HG03575 (cell line): Measurements from ENCODE around the gene BCL2L12.
"Not testable (repeated sequence)": the region's sequence is repeated elsewhere in the genome, so short reads cannot be mapped to it uniquely, and the experiment has no call there.

ENCODE experiments used
- ATAC-seq: cut with Tn5 transposase; IDR thresholded peaks from one replicate; pipeline ENCODE4 v1.9.1; 2021; ENCODE audit not compliant: unreplicated experiment, insufficient number of reproducible peaks, low FRiP score; ENCODE audit errors: extremely low read depth

The BCL2L12 gene

GRCh38 chr19:49692147-49692506 lies 26.4 kb downstream of the BCL2L12 start:
- no peak for ATAC-seq

- ATAC-seq: no peak
Observed at GRCh38 chr19:49696115-49696514, 30.4 kb downstream of the BCL2L12 start.

- no peak for ATAC-seq
Observed at GRCh38 chr19:49696865-49697264, 31.1 kb downstream of the BCL2L12 start.

- ATAC-seq: no peak
Observed at GRCh38 chr19:49699364-49699763, 33.6 kb downstream of the BCL2L12 start.

- ATAC-seq: no peak
Observed at GRCh38 chr19:49700563-49700962, 34.8 kb downstream of the BCL2L12 start.

- ATAC-seq: no peak
Observed at GRCh38 chr19:49701271-49701786, 35.6 kb downstream of the BCL2L12 start.

- ATAC-seq: no peak
Observed at GRCh38 chr19:49704888-49705642, 39.3 kb downstream of the BCL2L12 start.

GRCh38 chr19:49705919-49706318 lies 40.2 kb downstream of the BCL2L12 start:
- ATAC-seq: no peak

- no peak for ATAC-seq
Observed at GRCh38 chr19:49710372-49710951, 44.7 kb downstream of the BCL2L12 start.

GRCh38 chr19:49712397-49712859 lies 46.7 kb downstream of the BCL2L12 start:
- no peak for ATAC-seq

GRCh38 chr19:49713236-49713845 lies 47.6 kb downstream of the BCL2L12 start:
- ATAC-seq: no peak

GRCh38 chr19:49716154-49716553 lies 50.4 kb downstream of the BCL2L12 start:
- no peak for ATAC-seq

- no peak for ATAC-seq
Observed at GRCh38 chr19:49718511-49718910, 52.8 kb downstream of the BCL2L12 start.

GRCh38 chr19:49718991-49719390 lies 53.3 kb downstream of the BCL2L12 start:
- no peak for ATAC-seq

- not testable (repeated sequence) for ATAC-seq
Observed at GRCh38 chr19:49719420-49719819, 53.7 kb downstream of the BCL2L12 start.
